NCI-H1436 (cell line): ENCODE measurements around the gene RALGAPA2.

Experiments
- DNase-seq: peaks from one replicate; lab custom pipeline; 2025; lab: John Stamatoyannopoulos, UW

RALGAPA2 gene

GRCh38 chr20:20720158-20720557 is 7.7 kb upstream of the RALGAPA2 start:
- no peak for DNase-seq

GRCh38 chr20:20719411-20719810 is 7.0 kb upstream of the RALGAPA2 start:
- no peak for DNase-seq

- DNase-seq, result no peak
Observed at GRCh38 chr20:20713244-20713765, 861 bp upstream of the RALGAPA2 start.

- DNase-seq, result no peak
Observed at GRCh38 chr20:20712004-20712473, 405 bp downstream of the RALGAPA2 start.

GRCh38 chr20:20711413-20711812 is 1.0 kb downstream of the RALGAPA2 start:
- no peak for DNase-seq

GRCh38 chr20:20710443-20711315 is 1.8 kb downstream of the RALGAPA2 start:
- no peak for DNase-seq

GRCh38 chr20:20709887-20710286 is 2.6 kb downstream of the RALGAPA2 start:
- DNase-seq, result no peak

GRCh38 chr20:20706285-20706684 is 6.2 kb downstream of the RALGAPA2 start:
- DNase-seq, result no peak

- no peak for DNase-seq
Observed at GRCh38 chr20:20702330-20703245, 9.9 kb downstream of the RALGAPA2 start.

GRCh38 chr20:20699917-20700316 is 12.5 kb downstream of the RALGAPA2 start:
- no peak for DNase-seq

- DNase-seq, result no peak
Observed at GRCh38 chr20:20699144-20699543, 13.3 kb downstream of the RALGAPA2 start.

- DNase-seq, result no peak
Observed at GRCh38 chr20:20697325-20697845, 15.1 kb downstream of the RALGAPA2 start.

GRCh38 chr20:20695250-20695816 is 17.1 kb downstream of the RALGAPA2 start:
- DNase-seq, result no peak

- no peak for DNase-seq
Observed at GRCh38 chr20:20694591-20694990, 17.9 kb downstream of the RALGAPA2 start.

- DNase-seq, result no peak
Observed at GRCh38 chr20:20692587-20692986, 19.9 kb downstream of the RALGAPA2 start.

- DNase-seq, result no peak
Observed at GRCh38 chr20:20691477-20692235, 20.8 kb downstream of the RALGAPA2 start.

- no peak for DNase-seq
Observed at GRCh38 chr20:20690676-20691476, 21.6 kb downstream of the RALGAPA2 start.

- DNase-seq, result no peak
Observed at GRCh38 chr20:20687319-20687718, 25.1 kb downstream of the RALGAPA2 start.

GRCh38 chr20:20685635-20686034 is 26.8 kb downstream of the RALGAPA2 start:
- DNase-seq, result no peak
